GM19240 (cell line): Measurements from ENCODE around the gene FOXO1.

Source experiments
- DNase-seq: peaks from one replicate; pipeline ENCODE4 v3.0.0; 2011; ENCODE audit warnings: low spot score; ENCODE audit not compliant: insufficient read length

Gene FOXO1

GRCh38 chr13:40609972-40610726, 56.3 kb downstream of the FOXO1 start:
- no peak for DNase-seq

GRCh38 chr13:40608308-40608707, 58.1 kb downstream of the FOXO1 start:
- DNase-seq: no peak

- no peak for DNase-seq
These were observed 60.9 kb downstream of the FOXO1 start for GRCh38 chr13:40605573-40605972.

- DNase-seq: no peak
These were observed 62.3 kb downstream of the FOXO1 start for GRCh38 chr13:40604135-40604534.

GRCh38 chr13:40600149-40600751, 66.2 kb downstream of the FOXO1 start:
- DNase-seq: no peak

- no peak for DNase-seq
These were observed 66.7 kb downstream of the FOXO1 start for GRCh38 chr13:40599747-40600146.

- DNase-seq: no peak
These were observed 67.3 kb downstream of the FOXO1 start for GRCh38 chr13:40599124-40599523.

GRCh38 chr13:40598569-40598968, 67.9 kb downstream of the FOXO1 start:
- no peak for DNase-seq

- DNase-seq: no peak
These were observed 68.6 kb downstream of the FOXO1 start for GRCh38 chr13:40597735-40598365.

GRCh38 chr13:40596484-40596883, 70.0 kb downstream of the FOXO1 start:
- DNase-seq: no peak

GRCh38 chr13:40595693-40596092, 70.7 kb downstream of the FOXO1 start:
- DNase-seq: no peak

GRCh38 chr13:40592035-40592434, 74.4 kb downstream of the FOXO1 start:
- no peak for DNase-seq

GRCh38 chr13:40591091-40591490, 75.3 kb downstream of the FOXO1 start:
- DNase-seq: no peak

GRCh38 chr13:40590112-40590862, 76.2 kb downstream of the FOXO1 start:
- DNase-seq: no peak

GRCh38 chr13:40589285-40590109, 76.9 kb downstream of the FOXO1 start:
- DNase-seq: peak; percentile 65

- DNase-seq: no peak
These were observed 78.3 kb downstream of the FOXO1 start for GRCh38 chr13:40588101-40588500.

GRCh38 chr13:40586886-40587565, 79.4 kb downstream of the FOXO1 start:
- DNase-seq: no peak

- DNase-seq: no peak
These were observed 80.5 kb downstream of the FOXO1 start for GRCh38 chr13:40585911-40586471.

- DNase-seq: no peak
These were observed 82.7 kb downstream of the FOXO1 start for GRCh38 chr13:40583738-40584137.

GRCh38 chr13:40582531-40582930, 83.9 kb downstream of the FOXO1 start:
- no peak for DNase-seq
